ENCODE results near the gene CAMSAP2.

Gene CAMSAP2, protein sequence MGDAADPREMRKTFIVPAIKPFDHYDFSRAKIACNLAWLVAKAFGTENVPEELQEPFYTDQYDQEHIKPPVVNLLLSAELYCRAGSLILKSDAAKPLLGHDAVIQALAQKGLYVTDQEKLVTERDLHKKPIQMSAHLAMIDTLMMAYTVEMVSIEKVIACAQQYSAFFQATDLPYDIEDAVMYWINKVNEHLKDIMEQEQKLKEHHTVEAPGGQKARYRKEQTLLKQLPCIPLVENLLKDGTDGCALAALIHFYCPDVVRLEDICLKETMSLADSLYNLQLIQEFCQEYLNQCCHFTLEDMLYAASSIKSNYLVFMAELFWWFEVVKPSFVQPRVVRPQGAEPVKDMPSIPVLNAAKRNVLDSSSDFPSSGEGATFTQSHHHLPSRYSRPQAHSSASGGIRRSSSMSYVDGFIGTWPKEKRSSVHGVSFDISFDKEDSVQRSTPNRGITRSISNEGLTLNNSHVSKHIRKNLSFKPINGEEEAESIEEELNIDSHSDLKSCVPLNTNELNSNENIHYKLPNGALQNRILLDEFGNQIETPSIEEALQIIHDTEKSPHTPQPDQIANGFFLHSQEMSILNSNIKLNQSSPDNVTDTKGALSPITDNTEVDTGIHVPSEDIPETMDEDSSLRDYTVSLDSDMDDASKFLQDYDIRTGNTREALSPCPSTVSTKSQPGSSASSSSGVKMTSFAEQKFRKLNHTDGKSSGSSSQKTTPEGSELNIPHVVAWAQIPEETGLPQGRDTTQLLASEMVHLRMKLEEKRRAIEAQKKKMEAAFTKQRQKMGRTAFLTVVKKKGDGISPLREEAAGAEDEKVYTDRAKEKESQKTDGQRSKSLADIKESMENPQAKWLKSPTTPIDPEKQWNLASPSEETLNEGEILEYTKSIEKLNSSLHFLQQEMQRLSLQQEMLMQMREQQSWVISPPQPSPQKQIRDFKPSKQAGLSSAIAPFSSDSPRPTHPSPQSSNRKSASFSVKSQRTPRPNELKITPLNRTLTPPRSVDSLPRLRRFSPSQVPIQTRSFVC (N-terminal part only)

GRCh38 chr1:200738327-200738948, at the start of gene CAMSAP2:
Gene CAMSAP2 (plus strand): TSS chr1:200738893. CDS start chr1:200739828, 935 bp downstream.
- H3K9ac ChIP-seq (ENCODE audit: low read depth, low read length, poor library complexity, severe bottlenecking) = peak within 1 kb of the TSS; percentile 60
- H3K79me2 ChIP-seq (ENCODE audit: insufficient read depth, low read length) = no peaks in the 10 kb centered on the region
- H3K9me2 ChIP-seq (replicated peaks; ENCODE audit: low read depth, low read length) = no peaks in the 10 kb centered on the region
- no peaks in the 10 kb centered on the region for H3K27me3 ChIP-seq (ENCODE audit: insufficient read depth, low read length, poor library complexity, severe bottlenecking)
- no peaks in the 10 kb centered on the region for H3K9me3 ChIP-seq (ENCODE audit: insufficient read depth, low read depth, low read length)
- peaks cover 32% of the 10 kb centered on the region for H3K4me1 ChIP-seq (ENCODE audit: insufficient read depth, low read length, poor library complexity, severe bottlenecking)
- peak within 1 kb of the TSS; percentile 82 for H3K4me2 ChIP-seq (ENCODE audit: low read depth, low read length, poor library complexity, severe bottlenecking)
- H2AFZ ChIP-seq (ENCODE audit: low read length) = peak within 1 kb of the TSS; percentile 93
- no peaks in the 10 kb centered on the region for H4K20me1 ChIP-seq (ENCODE audit: insufficient read depth, low read length, poor library complexity, severe bottlenecking)
- TF ChIP-seq CTCF (conservative IDR thresholded peaks at IDR 0.05; ENCODE audit: low read length) (no peak), EZH2phosphoT487 (IDR thresholded peaks at IDR 0.05; ENCODE audit: borderline replicate concordance) (no peak)
- H3K36me3 ChIP-seq (ENCODE audit: insufficient read depth, low read length) = no peaks in the 10 kb centered on the region
- H3F3A ChIP-seq (ENCODE audit: low read depth) = 0 out of 2 replicates have a peak, but pooled peaks cover 3% of the 10 kb centered on the region
- H3K4me3 ChIP-seq (ENCODE audit: low read length, poor library complexity, severe bottlenecking) = peak within 1 kb of the TSS; percentile 91

GRCh38 chr1:200692316-200692715, 46.4 kb upstream of the CAMSAP2 start:
- Histone ChIP-seq H3K4me2 (ENCODE audit: low read depth, low read length, poor library complexity, severe bottlenecking) (no peak overlapping the region), H3F3A (ENCODE audit: low read depth) (no peaks in the 10 kb centered on the region), H3K4me1 (ENCODE audit: insufficient read depth, low read length, poor library complexity, severe bottlenecking) (no peaks in the 10 kb centered on the region), H3K4me3 (ENCODE audit: low read length, poor library complexity, severe bottlenecking) (no peak overlapping the region), H3K9me3 (ENCODE audit: insufficient read depth, low read depth, low read length) (no peaks in the 10 kb centered on the region), H3K36me3 (ENCODE audit: insufficient read depth, low read length) (no peaks in the 10 kb centered on the region), H2AFZ (ENCODE audit: low read length) (0 out of 2 replicates have a peak overlapping the region, but pooled peaks have one; percentile 49), H3K9ac (ENCODE audit: low read depth, low read length, poor library complexity, severe bottlenecking) (no peak overlapping the region), H3K27me3 (ENCODE audit: insufficient read depth, low read length, poor library complexity, severe bottlenecking) (no peaks in the 10 kb centered on the region), H4K20me1 (ENCODE audit: insufficient read depth, low read length, poor library complexity, severe bottlenecking) (no peaks in the 10 kb centered on the region), H3K79me2 (ENCODE audit: insufficient read depth, low read length) (no peaks in the 10 kb centered on the region), H3K9me2 (replicated peaks; ENCODE audit: low read depth, low read length) (no peaks in the 10 kb centered on the region)
- no peak for TF ChIP-seq CTCF (conservative IDR thresholded peaks at IDR 0.05; ENCODE audit: low read length)
- no peak for TF ChIP-seq EZH2phosphoT487 (IDR thresholded peaks at IDR 0.05; ENCODE audit: borderline replicate concordance)

- H3K9me3 ChIP-seq (ENCODE audit: insufficient read depth, low read depth, low read length) = no peaks in the 10 kb centered on the region
- no peaks in the 10 kb centered on the region for H3K36me3 ChIP-seq (ENCODE audit: insufficient read depth, low read length)
- no peak overlapping the region for H3K4me2 ChIP-seq (ENCODE audit: low read depth, low read length, poor library complexity, severe bottlenecking)
- H3K4me3 ChIP-seq (ENCODE audit: low read length, poor library complexity, severe bottlenecking) = no peak overlapping the region
- H3K4me1 ChIP-seq (ENCODE audit: insufficient read depth, low read length, poor library complexity, severe bottlenecking) = no peaks in the 10 kb centered on the region
- TF ChIP-seq CTCF (conservative IDR thresholded peaks at IDR 0.05; ENCODE audit: low read length) = no peak
- TF ChIP-seq EZH2phosphoT487 (IDR thresholded peaks at IDR 0.05; ENCODE audit: borderline replicate concordance) = no peak
- peak overlapping the region; percentile 59; the same call in 1 of the 2 replicates for H2AFZ ChIP-seq (ENCODE audit: low read length)
- H4K20me1 ChIP-seq (ENCODE audit: insufficient read depth, low read length, poor library complexity, severe bottlenecking) = no peaks in the 10 kb centered on the region
- no peaks in the 10 kb centered on the region for H3K79me2 ChIP-seq (ENCODE audit: insufficient read depth, low read length)
- no peaks in the 10 kb centered on the region for H3K27me3 ChIP-seq (ENCODE audit: insufficient read depth, low read length, poor library complexity, severe bottlenecking)
- no peaks in the 10 kb centered on the region for H3F3A ChIP-seq (ENCODE audit: low read depth)
- no peaks in the 10 kb centered on the region for H3K9me2 ChIP-seq (replicated peaks; ENCODE audit: low read depth, low read length)
- no peak overlapping the region for H3K9ac ChIP-seq (ENCODE audit: low read depth, low read length, poor library complexity, severe bottlenecking)
Measured at GRCh38 chr1:200693327-200693726, 45.4 kb upstream of the CAMSAP2 start.

Measured in Loucy (cell line).